Measurements from ENCODE around the gene HDX.
"Not testable (repeated sequence)": the region's sequence is repeated elsewhere in the genome, so short reads cannot be mapped to it uniquely, and the experiment has no call there.

HDX gene

GRCh38 chrX:84501798-84502628, at the start of gene HDX:
Gene HDX (minus strand): TSS chrX:84502453. CDS start chrX:84475397, 27,056 bp downstream.
- peak; percentile 62 for DNase-seq (ENCODE audit: low read depth)

GRCh38 chrX:84541315-84541714, 39.1 kb upstream of the HDX start:
- not testable (repeated sequence) for DNase-seq (ENCODE audit: low read depth)

- DNase-seq (ENCODE audit: low read depth): not testable (repeated sequence)
These were observed 35.4 kb upstream of the HDX start for GRCh38 chrX:84537627-84538026.

GRCh38 chrX:84488426-84488825, 13.8 kb downstream of the HDX start:
- no peak for DNase-seq (ENCODE audit: low read depth)

- DNase-seq (ENCODE audit: low read depth): no peak
These were observed 14.6 kb downstream of the HDX start for GRCh38 chrX:84487365-84488353.

- no peak for DNase-seq (ENCODE audit: low read depth)
These were observed 23.2 kb downstream of the HDX start for GRCh38 chrX:84479086-84479485.

GRCh38 chrX:84477114-84477513, 25.1 kb downstream of the HDX start:
- no peak for DNase-seq (ENCODE audit: low read depth)

GRCh38 chrX:84475596-84475995, 26.7 kb downstream of the HDX start:
- no peak for DNase-seq (ENCODE audit: low read depth)

GRCh38 chrX:84475101-84475500, 27.2 kb downstream of the HDX start:
- no peak for DNase-seq (ENCODE audit: low read depth)

GRCh38 chrX:84469226-84469625, 33.0 kb downstream of the HDX start:
- DNase-seq (ENCODE audit: low read depth): no peak

- no peak for DNase-seq (ENCODE audit: low read depth)
These were observed 34.4 kb downstream of the HDX start for GRCh38 chrX:84467898-84468297.

- no peak for DNase-seq (ENCODE audit: low read depth)
These were observed 48.7 kb downstream of the HDX start for GRCh38 chrX:84453351-84454246.

- no peak for DNase-seq (ENCODE audit: low read depth)
These were observed 61.1 kb downstream of the HDX start for GRCh38 chrX:84441143-84441542.

- no peak for DNase-seq (ENCODE audit: low read depth)
These were observed 87.1 kb downstream of the HDX start for GRCh38 chrX:84415140-84415539.

GRCh38 chrX:84363663-84364062, 138.6 kb downstream of the HDX start:
- no peak for DNase-seq (ENCODE audit: low read depth)

GRCh38 chrX:84363051-84363450, 139.2 kb downstream of the HDX start:
- DNase-seq (ENCODE audit: low read depth): no peak

GRCh38 chrX:84362184-84362838, 139.9 kb downstream of the HDX start:
- DNase-seq (ENCODE audit: low read depth): no peak

- DNase-seq (ENCODE audit: low read depth): no peak
These were observed 144.0 kb downstream of the HDX start for GRCh38 chrX:84358271-84358670.

- no peak for DNase-seq (ENCODE audit: low read depth)
These were observed 145.0 kb downstream of the HDX start for GRCh38 chrX:84357296-84357695.

- DNase-seq (ENCODE audit: low read depth): no peak
These were observed 161.3 kb downstream of the HDX start for GRCh38 chrX:84340968-84341367.
